HG02623 (cell line): ENCODE results near the gene TMCO1.
"Not testable (repeated sequence)": the region's sequence is repeated elsewhere in the genome, so short reads cannot be mapped to it uniquely, and the experiment has no call there.

Experiments used
- ATAC-seq: cut with Tn5 transposase; IDR thresholded peaks from one replicate; pipeline ENCODE4 v1.9.1; 2021; ENCODE audit warnings: moderate library complexity; ENCODE audit not compliant: unreplicated experiment

TMCO1 gene, protein sequence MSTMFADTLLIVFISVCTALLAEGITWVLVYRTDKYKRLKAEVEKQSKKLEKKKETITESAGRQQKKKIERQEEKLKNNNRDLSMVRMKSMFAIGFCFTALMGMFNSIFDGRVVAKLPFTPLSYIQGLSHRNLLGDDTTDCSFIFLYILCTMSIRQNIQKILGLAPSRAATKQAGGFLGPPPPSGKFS

DNA sequence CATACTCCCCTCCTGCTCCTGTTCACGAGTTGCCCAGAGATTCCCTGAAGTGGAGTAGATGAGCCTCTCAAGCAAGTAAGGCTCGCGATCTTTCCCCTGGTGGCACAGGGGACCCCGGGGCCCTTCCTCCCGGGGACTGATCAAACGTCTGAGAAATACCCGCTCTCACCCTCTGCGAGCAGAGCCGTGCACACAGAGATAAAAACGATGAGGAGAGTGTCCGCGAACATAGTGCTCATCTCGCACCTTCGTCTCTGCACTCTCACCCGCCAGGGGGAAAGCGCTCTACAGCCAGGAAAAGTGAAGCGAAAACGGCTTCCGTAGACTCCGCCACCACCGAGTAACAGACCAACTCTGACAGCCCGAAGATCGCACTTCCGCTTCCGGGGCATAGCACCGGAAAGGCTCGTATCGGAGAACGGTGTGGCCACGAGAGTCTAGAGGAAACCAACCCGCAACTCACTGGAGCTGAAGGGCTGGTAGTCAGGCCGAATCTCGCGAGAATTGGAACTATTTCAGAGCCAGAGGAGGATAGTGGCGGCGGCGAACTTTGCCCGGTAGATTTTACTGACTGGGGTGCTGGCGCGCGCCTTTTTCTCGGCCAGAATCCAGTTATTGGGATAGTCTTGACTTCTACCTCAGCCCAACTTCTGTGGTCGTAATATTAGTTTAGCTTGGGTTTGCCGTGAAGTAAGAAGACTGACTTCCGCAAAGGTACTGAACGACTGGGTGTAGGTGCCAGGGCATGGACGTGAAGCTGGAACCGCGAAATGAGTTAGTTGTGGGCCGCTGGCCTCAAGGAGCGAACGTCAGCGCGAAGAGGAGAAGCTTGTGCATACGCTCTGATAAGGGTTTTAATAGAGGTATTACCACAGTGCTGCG lies at the start of gene TMCO1:
Gene TMCO1, minus strand, starts transcription at position 356 of the 882 bp plus-strand sequence. Its CDS starts 117 bp downstream, at position 239.
- ATAC-seq = peak; percentile 99

DNA sequence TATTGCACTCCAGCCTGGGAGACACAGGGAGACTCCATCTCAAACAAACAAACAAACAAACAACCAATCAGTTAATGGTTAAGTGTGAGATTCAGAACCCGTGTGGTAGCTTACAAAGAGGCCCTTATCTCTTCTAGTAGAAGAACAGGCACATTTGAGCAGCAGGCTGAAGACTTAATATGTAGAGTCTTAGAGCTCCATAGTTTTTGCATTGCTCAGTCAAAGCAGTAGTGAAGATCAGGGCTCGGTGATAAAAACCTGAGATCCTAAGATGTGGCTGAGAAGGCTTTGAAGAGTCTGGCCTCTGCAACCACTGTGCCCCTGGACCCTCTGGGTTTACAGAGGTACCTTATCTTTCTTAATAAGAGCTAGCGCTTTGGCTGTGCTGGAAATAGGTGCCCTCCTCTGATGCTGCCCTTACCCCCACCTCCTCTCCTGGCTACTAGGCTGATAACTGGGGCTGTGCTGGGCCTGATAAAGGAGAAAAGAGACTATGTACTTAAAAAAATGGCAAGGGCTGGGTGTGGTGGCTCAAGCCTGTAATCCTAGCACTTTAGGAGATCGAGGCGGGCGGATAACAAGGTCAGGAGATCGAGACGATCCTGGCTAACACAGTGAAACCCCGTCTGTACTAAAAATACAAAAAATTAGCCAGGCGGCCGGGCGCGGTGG lies 48.3 kb upstream of the TMCO1 start:
- no peak for ATAC-seq

DNA sequence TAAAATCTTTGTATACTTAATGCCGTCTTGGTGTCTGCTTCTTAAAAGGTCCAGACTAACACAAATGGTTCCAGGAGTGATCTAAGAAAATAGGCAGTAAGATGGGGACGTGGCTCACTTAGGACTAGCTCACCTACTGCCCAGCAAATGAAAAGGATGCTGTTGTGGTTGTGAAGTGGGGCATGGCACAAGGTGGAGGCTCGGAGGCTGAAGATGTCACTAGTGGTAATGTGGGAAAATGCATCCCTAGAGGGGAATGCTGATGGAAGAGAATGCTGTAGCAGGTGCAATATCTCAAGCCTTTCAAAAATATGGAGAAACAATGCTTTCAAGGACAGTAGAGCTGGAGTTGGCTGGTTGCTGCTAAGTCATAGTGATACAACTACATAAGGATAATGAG lies 47.5 kb upstream of the TMCO1 start:
- no peak for ATAC-seq

DNA sequence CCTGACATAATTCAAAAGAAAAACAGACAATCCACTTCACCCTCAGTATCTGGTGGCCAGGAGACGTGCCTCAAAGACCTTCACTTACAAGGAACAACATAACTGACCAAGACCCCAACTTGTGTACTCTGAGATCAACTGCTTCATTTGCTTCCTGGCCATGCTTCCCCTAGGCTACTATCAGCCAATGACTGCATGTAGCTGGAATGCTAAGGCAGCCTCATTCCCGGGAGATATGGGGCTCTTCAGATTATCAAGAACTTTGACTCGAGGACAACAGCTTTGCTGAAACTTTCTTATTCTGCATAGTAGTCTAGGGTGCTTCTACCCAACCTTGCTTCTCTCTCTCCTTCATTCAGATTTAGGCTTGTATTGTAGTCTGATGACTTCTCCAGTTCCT lies 47.1 kb upstream of the TMCO1 start:
- ATAC-seq = no peak

DNA sequence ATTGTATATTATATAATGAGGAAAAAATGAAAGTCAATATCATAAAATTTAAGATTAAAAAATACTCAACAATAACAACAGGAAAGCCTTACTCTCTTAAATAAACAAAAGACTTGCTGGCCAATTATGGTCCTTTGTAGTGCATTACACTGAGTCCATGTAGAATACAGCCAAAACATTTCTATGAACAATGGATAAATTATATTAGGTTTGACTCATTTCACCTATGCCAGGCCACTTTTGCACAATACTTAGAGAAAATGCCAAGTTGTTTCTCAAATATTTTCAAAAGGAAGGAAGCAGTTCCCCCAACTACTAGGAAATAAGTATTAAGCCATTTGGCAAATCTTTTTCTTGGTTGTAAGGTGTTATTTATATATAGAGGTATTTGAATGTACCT lies 38.9 kb upstream of the TMCO1 start:
- ATAC-seq = no peak

DNA sequence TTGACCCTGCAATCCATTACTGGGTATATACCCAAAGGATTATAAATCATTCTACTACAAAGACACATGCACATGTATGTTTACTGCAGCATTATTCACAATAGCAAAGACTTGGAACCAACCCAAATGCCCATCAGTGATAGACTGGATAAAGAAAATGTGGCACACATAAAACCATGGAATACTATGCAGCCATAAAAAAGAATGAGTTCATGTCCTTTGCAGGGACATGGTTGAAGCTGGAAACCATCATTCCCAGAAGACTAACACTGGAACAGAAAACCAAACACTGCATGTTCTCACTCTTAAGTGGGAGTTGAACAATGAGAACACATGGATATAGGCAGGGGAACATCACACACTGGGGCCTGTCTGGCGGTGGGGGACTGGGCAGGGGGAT lies 35.8 kb upstream of the TMCO1 start:
- not testable (repeated sequence) for ATAC-seq

DNA sequence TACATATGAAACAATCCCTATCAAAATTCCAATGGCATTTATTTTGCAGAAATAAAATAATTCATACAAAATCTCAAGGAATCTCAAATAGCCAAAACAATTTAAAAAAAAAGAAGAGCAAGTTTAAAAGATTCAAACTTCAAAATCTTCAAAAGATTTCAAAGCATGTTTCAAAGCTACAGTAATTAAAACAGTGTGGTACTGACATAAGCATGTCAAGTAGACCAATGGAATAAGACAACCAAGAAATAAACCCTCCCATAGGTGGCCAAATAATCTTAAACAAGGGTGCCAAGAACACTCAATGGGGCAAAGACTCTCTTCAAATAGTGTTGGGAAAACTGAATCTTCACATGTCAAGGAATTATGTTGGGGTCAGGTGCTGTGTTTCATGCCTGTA lies 30.7 kb upstream of the TMCO1 start:
- no peak for ATAC-seq

DNA sequence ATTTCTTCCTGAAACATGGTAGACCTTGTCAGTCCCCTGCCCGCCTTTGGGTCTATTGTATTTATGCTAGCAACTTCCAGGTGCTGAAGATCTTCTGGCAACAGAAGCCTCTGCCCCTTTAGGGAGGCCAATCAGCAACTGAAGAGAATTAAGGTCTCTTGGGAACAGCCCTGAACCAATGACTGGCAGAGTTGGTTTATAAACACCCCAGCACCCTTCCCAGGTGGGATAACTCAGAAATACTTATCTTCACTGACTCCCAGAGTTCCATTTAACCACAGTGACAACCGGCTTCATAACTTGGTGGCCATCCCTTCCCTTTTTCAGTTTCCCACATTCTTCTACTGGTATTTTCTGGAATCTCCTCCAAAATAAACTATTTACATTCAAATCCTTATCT lies 27.2 kb upstream of the TMCO1 start:
- no peak for ATAC-seq

DNA sequence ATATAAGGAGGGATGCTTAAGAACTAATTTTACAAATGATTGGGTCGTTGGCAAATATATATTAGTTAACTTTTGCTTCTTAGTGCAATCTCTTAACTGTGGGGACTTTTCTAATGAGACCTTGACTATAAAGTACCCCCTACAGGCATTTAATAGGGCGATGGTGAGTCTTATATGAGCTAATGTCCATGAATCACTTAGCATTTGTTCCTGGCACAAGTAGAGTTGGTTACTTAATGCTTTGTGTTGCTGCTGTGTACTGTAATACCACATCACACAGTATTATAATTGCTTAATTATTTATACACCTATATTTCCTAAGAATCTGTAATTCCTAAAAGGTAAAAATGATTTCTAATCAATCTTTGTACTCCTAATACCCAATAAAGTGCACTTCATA lies 25.3 kb upstream of the TMCO1 start:
- no peak for ATAC-seq

DNA sequence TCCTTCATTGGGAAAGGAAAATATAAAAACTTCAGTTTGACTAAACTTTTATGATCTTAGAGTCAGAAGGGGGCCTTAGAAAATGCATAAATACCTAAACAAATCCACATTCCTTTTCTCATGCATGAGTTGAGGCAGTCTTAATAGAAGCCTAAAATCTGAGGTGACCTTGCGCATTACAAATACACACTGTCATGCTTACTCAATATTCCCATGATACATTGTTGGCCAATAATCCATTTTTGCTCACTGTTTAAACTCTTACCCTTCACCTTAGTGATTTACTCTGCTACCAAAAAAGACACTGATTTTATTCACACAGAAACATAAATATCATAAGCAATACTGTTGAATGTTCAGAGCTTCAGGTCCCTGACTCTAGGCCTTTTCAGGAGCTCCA lies 19.1 kb upstream of the TMCO1 start:
- ATAC-seq = no peak

DNA sequence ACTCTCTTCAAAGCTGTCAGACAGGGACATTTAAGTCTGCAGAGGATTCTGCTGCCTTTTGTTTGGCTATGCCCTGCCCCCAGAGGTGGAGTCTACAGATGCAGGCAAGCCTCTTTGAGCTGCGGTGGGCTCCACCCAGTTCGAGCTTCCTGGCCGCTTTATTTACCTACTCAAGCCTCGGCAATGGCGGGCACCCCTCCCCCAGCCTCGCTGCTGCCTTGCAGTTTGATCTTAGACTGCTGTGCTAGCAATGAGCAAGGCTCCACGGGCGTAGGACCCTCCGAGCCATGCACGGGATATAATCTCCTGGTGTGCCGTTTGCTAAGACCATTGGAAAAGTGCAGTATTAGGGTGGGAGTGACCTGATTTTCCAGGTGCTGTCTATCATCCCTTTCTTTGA lies 14.9 kb upstream of the TMCO1 start:
- not testable (repeated sequence) for ATAC-seq

DNA sequence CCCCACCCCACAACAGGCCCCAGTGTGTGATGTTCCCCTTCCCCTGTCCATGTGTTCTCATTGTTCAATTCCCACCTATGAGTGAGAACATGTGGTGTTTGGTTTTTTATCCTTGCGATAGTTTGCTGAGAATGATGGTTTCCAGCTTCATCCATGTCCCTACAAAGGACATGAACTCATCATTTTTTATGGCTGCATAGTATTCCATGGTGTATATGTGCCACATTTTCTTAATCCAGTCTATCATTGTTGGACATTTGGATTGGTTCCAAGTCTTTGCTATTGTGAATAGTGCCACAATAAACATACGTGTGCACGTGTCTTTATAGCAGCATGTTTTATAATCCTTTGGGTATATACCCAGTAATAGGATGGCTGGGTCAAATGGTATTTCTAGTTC lies 9.5 kb upstream of the TMCO1 start:
- not testable (repeated sequence) for ATAC-seq

DNA sequence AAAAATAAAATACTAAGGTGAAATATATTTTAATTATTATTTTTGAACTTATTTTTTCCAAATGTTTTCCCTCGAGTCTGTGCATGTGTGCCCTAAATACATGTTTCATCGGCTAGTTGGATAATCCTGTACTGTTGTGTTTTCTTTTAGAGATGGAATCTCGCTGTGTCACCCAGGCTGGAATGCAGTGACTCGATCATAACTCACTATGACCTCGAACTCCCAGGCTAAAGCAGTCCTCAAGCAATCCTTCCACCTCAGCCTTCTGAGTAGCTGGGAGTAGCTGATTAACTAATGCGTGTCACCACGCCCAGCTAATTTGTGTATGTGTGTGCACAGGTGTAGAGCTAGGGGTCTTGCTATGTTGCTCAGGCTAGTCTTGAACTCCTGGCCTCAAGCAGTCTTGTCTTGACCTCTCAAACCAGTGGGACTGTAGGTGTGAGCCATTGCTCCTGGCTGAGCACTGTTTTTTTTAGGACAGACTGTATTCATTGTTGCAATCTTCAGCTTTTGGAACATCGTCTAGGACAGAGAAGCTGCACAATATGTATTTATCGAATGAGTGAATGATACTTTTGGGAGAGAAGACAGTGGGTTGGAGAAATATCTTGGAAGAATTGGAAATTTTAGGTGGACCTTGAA lies 4.8 kb upstream of the TMCO1 start:
- no peak for ATAC-seq

DNA sequence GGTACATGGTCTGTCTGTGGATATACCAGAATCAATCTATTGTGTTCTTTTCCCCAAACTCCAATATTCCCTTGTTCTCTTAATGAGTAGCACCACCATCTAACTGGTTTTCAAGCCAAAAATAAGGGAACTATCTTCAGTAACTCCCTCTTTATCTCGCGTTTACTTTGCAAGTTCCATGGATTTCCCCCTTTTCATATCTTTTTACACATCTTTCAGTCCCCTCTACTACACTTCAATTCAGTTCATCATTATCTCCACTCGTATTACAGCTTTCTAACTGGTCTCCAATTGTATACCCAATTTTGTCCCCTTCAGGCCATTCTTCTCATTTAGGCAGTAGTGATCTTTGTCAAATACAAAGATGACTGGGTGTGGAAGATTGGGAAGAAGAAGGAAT lies 4.1 kb upstream of the TMCO1 start:
- no peak for ATAC-seq

DNA sequence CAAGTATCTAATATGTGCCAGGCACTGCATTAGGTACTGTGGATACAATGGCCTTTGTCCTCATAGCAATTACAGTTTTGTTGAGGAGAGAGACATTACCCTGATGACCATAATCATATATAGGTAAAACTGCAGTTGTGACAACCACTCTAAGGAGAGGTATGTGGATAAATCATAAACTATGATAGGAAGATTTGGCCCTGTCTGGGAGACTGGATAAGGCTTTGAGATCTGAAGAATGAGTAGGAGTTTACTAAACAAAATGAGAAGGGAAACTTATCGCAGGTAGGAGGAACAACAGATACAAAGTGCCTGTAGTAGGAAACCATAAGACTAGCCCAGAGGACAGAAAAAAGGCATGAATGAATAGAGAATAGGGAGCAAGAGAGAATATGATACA lies 4.4 kb downstream of the TMCO1 start:
- no peak for ATAC-seq

DNA sequence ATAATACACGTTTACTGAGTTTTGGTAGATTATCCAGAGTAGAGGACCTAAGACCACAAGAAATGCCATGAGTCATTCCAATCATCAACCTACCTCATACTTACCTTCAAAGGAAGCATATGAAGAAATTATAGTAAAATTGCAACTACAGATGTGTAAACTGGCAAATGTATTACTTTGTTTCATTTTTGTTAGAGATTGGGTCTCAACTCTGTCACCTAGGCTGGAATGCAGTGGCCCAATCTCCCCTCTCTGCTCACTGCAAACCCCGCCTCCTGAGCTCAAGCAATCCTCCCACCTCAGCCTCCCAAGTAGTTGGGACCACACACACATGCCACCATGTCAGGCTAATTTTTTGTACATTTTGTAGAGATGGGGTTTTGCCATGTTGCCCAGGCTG lies 5.2 kb downstream of the TMCO1 start:
- no peak for ATAC-seq

DNA sequence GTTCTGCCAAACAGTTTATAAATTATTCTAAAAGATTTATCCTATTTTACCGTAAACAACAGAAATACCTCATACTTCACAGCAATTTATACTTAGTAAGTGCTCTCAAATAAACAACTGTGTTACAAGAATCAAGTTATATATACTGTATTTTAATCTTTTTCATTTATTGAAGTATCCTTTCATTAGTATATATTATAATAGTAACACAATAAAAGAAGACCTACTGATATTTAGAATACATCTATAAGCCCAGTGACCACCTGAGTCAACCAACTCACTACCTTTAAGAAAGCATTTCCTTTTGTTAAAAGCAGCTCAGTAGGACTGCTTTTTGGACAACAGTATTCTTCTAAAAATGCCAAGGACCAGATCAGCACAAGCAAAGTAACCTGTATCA lies 5.9 kb downstream of the TMCO1 start:
- ATAC-seq = no peak

DNA sequence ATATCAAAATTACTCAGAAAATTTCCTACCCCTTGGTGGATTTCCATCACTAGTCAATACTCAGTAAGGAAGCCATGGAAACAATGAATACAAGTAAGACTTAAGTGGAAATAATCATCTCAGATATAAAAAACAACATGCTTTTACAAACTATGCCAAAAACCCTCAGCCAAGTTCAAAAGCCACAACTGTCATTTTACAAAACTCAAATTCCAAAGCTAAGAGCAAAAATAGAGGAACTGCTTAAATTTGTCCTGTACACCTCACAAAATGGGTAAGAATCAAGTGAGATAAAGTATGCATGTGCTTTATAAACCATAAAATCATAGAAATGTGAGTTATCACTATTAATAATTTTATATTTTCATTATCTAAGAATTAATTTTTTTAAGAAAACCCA lies 9.6 kb downstream of the TMCO1 start:
- no peak for ATAC-seq

DNA sequence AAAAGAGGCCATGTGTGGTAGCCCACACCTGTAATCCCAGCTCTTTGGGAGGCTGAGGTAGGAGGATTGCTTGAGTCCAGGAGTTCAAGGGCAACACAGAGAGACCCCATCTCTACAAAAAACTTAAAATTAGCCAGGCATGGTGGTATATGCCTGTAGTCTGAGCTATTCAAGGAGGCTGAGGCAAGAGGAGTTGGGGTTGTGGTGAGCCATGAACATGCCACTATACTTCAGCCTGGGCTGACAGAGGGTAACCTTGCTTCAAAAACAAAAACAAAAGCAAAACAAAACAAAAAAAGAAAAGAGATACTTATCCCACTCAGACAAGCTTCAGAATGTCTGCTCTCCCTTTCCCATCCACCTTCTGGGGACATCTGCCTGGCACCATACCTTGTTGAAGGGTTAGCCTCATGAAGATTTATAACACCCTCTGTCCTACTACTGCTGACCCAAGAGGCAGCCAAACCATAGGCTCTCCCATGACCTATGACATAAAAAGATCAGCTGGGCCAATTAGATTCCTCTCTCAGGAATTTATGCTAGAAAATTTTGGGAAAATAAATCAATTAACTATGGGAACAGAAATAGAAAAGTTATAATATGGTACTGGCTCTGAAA lies 13.2 kb downstream of the TMCO1 start:
- ATAC-seq = no peak

DNA sequence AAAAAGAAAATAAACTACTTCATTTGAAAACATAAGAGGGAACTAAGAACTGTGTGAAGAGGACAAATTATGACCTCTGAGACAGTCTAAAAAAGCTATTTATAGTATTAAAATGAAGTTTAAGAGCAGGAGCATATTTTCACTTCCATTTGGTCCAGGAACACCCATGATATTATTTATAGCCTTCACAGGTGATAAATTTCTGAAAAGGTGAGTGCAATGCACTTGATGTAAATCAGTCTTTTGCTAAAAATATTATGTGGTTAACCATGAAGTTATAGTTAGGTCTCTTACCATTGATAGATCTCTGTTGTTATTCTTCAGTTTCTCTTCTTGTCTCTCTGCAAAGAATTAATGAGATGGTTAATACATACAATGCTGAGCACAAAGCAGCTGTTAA lies 14.7 kb downstream of the TMCO1 start:
- peak; percentile 91 for ATAC-seq

DNA sequence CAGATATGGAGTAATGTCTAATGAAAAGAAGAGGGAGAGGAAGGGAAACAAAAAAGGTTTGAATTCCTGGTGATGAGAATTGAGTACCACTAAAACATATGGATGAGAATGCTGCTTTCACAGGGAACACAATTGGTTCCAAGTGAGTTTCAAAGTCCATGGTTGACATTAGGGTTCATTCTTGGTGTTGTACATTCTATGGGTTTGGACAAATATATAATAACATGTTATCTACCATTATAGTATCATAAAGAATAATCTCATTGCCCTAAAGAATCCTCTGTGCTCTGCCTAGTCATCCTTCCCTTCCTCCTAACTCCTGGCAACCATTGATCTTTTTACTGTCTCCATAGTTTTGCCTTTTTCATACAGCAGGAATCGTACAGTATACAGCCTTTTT lies 20.1 kb downstream of the TMCO1 start:
- no peak for ATAC-seq
